HG03378 (cell line): ENCODE results near the gene CTCF.
"Not testable (repeated sequence)": the region's sequence is repeated elsewhere in the genome, so short reads cannot be mapped to it uniquely, and the experiment has no call there.

Source experiments
- ATAC-seq: cut with Tn5 transposase; IDR thresholded peaks from one replicate; pipeline ENCODE4 v1.9.1; 2021; ENCODE audit warnings: mild to moderate bottlenecking, moderate library complexity; ENCODE audit not compliant: unreplicated experiment

Gene CTCF, protein sequence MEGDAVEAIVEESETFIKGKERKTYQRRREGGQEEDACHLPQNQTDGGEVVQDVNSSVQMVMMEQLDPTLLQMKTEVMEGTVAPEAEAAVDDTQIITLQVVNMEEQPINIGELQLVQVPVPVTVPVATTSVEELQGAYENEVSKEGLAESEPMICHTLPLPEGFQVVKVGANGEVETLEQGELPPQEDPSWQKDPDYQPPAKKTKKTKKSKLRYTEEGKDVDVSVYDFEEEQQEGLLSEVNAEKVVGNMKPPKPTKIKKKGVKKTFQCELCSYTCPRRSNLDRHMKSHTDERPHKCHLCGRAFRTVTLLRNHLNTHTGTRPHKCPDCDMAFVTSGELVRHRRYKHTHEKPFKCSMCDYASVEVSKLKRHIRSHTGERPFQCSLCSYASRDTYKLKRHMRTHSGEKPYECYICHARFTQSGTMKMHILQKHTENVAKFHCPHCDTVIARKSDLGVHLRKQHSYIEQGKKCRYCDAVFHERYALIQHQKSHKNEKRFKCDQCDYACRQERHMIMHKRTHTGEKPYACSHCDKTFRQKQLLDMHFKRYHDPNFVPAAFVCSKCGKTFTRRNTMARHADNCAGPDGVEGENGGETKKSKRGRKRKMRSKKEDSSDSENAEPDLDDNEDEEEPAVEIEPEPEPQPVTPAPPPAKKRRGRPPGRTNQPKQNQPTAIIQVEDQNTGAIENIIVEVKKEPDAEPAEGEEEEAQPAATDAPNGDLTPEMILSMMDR

DNA sequence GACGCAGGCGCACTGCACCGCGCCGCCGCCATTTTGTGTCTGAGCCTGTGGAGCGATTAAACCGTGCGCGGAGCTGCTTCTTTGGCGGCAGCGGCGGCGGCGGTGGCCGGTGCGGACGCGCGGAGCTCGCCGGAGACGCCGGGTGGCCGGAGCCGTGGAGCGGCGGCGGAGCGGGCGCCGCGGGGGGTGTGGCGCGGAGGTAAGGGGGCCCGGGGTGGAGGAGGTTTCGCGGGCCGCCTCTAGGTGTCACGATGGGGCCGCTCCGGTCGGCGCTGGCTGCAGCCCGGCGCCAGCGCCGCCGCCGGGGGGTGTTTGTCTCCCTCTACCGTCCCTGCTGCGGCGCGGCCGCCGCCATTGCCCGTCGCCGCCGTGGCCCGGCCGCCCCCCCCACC is at the start of gene CTCF:
Gene CTCF (plus strand): TSS at position 1 of the 392 bp plus-strand sequence. CDS start 48,307 bp downstream, outside the sequence.
- peak; percentile 21 for ATAC-seq

- not testable (repeated sequence) for ATAC-seq
These were observed 48.4 kb upstream of the CTCF start for GRCh38 chr16:67513892-67514291.

- ATAC-seq, result peak; percentile 45
These were observed 47.9 kb upstream of the CTCF start for GRCh38 chr16:67514382-67514828.

DNA sequence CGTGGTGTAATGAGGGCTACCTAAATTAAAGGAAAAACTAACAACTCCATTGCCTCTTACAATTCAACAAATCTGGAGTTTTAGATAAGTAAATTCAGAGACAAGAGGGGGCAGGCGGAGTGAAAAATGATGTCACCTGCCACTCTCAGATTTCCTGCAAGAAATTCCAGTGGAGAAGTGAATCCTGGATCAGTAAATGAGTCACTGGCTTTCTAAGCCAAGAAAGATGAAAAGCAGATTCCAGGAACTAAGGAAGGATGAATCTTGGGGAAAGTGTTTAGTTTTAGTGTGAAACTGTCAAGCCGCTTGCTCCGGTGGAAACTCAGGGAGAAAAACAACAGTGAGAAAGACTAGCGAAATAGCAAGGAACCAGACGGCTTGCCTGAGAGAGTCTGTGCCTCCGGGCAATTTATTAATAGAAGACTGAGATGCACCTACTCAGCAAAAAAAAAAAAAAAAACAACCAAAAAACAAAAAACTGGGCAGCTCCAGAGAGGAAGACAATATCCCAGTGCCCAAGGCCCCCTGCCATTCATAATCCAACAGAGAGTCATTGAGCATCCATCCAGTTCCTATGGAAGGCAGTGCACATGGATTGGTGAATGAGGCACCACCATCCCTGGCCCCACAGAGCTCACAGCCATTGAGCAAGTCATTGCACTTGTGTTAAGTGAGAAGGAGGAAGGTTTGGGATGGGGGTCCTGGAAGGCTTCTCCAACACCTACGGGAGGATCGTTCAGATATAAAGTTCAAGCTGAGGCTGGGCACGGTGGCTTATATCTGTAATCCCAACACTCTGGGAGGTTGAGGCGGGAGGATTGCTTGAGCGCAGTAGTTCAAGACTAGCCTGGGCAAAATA is 45.8 kb upstream of the CTCF start:
- no peak for ATAC-seq

DNA sequence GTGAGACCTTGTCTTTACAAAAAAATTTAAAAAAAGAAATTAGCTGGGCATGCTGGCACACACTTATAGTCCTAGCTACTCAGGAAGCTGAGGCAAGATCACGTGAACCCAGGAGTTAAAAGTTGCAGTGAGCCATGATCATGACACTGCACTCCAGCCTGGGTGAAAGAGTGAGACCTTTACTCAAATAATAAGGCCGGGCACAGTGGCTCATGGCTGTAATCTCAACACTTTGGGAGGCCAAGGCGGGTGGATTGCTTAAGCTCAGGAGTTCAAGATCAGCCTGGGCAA is 45.2 kb upstream of the CTCF start:
- no peak for ATAC-seq

DNA sequence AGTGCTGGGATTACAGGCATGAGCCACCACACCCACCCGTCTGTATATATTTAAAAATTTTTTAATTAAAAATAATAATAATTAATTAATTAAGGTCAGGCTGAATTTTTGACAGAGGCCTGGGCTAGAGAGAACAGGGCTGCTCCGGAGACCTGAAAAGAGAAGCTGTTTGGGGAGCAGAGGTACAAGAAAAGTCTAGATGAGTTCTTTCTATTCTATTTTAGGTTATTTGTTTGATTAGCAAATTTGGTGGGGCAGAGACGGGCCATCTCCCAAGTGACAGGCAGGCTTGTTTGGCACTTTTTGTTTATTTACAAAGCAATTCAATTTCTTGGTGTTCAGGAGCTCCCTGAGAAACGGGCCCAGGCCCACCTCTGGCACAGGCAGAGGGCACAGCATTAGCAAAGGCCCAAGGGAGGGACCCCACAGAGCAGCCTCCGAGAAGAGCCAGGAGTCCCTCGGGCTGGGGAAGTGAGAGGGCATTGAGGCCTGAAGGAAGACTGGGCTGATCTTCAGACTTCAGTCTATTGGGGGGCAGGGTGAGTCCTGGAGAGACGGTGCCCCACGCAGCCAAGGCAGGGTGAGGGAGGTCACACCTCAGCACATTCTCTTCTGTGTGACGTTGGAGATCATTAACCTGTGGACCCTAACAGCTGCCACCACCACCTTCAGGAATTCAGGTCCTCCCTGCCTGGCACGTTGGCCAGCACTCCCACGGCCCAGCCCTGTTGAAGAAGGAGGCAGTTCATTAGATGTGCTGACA is 44.5 kb upstream of the CTCF start:
- ATAC-seq, result peak; percentile 34

GRCh38 chr16:67518676-67519075 is 43.6 kb upstream of the CTCF start:
- no peak for ATAC-seq

DNA sequence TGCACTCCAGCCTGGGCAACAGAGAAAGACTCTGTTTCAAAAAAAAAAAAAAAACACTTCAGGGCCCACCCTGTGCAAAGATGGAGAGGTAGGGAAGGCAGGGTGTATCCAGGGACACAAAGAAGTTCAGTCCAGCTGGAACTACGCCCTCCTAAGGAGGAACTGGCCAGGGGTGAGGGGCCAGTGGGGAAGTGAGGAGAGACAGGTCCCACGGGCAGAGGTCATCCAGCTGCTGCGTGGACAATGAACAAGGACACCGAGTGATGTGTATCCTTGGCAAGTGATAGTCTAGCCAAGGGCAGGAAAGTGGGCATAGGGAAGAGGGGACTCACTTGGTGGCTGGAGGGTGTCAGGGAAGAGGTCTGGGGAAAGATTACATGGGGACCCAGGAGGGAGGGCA is 43.1 kb upstream of the CTCF start:
- ATAC-seq, result no peak

- peak; percentile 72 for ATAC-seq
These were observed 41.1 kb upstream of the CTCF start for GRCh38 chr16:67521095-67521804.

DNA sequence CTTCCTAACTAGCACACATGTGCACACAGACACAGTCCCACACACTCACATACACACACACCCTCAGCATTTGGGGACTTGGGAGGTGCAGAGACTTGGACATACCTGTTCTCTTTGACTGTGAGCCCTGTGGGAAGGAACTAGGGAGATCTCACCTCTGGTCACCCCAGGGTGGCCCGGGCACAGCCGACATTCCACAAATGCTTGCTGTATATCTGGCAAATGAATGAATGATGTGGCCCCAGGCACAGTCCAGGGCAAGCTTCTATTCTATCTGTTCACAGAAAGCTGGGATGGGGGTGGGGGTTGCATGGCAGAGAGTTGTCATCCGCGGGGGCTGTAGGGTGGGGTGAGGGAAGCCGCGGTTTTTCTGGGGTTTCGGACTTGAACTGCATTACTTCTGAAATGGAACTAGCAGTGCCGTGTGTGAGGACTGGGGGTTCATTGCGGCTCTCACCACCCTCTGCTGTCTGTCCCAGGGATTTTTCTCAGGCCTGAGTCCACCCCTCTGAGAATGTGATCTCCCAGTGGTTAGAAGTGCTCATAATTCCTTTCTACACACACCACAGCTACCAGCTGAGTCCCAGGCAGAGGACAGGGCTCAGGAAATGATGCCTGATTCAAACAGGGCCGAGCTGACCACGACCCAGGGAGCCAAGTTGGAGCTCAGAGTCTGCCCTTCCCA is 37.0 kb upstream of the CTCF start:
- no peak for ATAC-seq

DNA sequence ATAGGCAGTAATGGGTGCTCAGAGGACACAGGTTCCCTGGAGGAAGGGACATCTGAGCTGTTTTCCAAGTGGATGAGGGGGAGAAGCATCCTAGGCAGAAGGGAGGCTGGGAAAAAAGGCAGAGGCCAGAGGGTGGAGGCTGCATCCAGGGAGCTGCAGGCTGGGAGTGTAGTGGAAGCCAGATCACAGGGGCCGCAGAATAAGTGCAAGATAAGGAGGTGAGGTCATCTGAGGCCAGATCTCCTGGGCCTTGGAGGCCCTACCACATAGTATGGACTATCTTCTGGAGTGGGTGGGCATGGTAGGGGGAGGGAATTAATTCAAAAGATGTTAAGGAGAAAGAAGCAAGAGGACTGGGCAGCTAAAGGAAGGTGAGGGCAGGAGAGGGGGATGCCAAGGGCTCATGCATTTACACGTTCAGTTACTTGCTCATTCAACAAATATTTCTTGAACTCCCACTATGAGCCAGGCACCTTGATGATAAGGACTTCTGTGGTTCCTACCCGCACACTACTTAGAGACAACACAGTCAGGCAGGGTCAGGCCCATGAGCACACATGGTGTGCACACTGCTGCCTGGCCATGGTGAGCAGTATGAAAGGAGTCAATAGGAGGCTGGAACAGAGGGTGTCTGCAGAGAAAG is 36.1 kb upstream of the CTCF start:
- no peak for ATAC-seq

DNA sequence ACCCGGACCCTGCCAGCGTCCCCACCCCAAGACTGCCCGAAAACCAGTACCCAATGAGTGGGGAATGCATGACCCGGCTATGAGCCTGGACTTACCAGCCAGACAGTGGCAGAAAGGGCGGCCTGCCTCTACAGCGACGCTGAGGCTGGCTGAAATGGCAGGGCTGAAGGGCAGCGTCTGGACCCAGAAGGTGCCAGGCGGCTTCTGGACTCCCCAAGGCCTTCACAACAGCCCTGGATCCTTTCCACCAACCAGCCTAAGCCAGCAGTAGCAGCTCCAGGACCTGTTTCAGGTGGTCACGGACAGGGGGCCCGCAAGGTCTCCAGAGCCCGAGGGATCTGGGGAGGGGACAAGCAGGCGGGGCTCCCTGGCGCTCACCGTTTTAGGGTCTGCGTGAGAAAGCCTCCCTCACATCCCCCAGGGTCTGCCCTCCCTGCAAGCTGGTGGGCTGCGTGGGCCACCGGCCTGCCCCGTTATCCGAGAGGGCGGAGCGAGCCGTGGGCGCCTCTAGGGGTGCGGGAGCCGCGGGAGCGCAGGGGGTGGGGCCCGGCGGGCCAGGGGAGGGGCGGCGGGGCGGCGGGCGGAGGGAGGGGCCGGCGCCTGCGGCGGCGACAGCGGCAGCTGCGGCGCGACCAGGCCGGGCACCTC is 34.0 kb upstream of the CTCF start, which contains the start of gene RIPOR1:
Gene RIPOR1 (plus strand): TSS at position 608 of the 648 bp plus-strand sequence. CDS start 9,618 bp downstream, outside the sequence.
- no peak for ATAC-seq

DNA sequence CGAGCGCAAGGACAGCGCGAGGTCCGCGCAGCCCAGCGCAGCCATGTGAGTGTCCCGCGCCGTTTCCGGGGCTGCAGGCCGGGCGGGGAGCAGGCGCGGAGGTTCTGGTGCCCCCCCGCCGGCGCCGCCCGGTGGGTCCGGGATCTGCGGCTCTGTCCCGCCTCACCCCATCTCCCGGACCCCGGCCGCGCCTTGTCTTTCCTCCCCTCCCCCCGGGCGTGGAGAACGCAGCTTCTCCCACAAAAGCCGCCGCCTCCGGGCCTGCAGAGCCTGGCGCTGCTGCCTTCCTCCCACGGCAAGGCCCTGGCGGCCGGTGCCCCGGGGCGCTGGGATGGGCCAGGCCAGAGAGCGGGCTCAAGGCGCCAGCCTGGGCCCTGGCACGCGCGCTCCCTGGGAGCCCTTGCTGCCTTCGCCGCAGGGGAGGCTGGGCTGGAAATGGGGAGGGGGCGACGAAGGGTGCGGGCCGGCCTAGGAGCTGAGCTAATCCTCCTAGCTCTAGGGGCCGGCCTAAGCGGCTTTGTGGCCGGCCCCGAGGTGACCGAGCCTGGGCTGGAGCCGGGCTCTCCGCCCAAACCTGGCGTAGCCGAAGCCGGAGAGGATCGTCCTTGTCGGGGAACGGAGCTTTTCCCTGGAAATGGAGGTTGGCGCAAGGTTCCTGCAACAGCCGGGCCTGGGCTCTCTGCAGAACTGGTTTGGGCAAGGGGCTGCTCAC is 33.3 kb upstream of the CTCF start:
- no peak for ATAC-seq

- ATAC-seq, result no peak
These were observed 32.7 kb upstream of the CTCF start for GRCh38 chr16:67529582-67530012.

DNA sequence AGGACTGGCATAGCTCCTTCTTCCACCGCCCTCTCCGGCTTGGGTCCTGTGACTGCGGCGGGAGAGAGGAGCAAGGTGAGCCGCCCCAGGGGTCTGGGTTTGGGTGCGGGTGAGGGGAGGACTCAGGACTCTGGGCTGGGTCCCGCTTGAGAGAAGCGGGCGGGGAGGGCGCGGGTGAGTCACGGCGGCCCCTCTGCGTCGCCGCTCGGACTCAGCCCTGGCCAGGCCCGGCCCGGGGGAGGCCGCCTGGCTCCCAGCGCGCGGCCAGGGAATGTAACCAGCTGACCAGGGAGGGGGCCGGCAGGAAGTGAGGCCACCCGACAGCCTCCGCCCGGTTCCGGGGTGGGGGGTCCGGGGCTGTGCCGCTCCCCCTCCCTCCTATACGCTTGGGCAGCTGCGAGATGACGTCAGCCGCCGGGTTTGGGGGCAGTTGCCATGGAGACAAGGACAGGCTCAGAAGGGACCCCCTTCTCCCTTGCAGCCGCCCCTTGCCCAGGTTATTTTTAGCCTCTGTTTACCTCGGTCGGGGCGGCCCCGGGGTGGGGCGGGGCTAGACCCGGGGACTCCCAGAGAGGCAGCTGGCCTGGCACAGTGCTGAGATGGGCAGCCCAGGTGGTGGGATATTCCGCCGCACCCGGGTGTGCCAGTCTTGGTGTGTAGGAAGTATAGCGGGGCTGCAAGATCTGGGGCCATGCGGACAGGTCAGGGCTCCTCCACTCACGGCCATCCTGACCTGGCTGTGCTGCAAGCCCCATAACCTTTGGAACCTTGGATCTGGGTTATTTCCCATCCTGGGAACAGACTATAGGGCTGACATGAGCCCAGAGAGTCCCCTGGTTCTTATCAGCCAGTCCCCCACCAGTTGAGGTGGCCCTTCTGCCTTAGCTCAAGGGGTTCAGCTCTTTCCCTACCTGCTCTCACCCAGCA is 32.0 kb upstream of the CTCF start:
- no peak for ATAC-seq

- ATAC-seq, result no peak
These were observed 31.1 kb upstream of the CTCF start for GRCh38 chr16:67531247-67531646.
